Epithelial cell of esophagus (primary cell): ENCODE measurements around the gene AGBL1.

Source experiments
- DNase-seq: peaks from one replicate; pipeline ENCODE4 v3.0.0; 2010; ENCODE audit warnings: low read depth
- H3K4me3 ChIP-seq: 2 replicates; pipeline ENCODE4 v1.5.1; 2011; ENCODE audit warnings: mild to moderate bottlenecking, low read length, control low read depth
- TF ChIP-seq, protein P1 (sequence below): IDR thresholded peaks from 2 replicates; pipeline ENCODE4 v1.5.1; 2011; ENCODE audit warnings: low read depth, mild to moderate bottlenecking, low read length, control low read depth, inconsistent platforms; ENCODE audit not compliant: insufficient read depth; ENCODE audit errors: missing control alignments

The AGBL1 gene

DNA sequence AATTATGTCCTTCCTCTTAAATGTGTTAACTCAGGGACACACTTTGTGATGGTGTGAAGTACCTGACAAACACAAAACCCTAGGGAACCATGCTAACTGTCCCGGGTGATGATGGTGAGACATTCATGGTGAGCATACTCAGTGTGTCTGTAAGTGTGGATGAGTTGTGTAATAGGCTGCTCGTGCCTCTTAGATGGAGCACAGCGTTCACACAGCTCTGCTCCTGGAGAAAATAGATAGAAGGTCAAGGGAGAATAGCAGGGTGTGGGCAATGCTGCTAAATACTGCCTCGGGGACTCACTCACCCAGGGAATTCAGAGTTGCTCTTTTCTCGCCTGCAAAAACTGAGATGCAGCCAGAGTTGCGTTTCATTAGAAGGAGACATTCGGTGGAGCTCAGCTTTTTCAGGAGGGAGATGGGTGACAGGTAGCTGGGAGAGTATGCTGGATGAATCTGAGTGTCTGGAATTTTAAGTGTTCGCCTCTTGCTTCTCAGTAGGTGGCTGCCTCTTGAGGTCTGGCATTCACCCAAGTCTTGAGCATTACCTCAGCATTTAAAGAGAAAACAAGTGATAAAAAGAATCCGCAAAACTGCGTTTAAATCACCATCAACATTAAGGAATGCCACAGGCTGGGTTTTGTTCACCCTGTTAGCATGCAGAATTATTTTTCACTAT, 813.2 kb downstream of the AGBL1 start:
- TF ChIP-seq, protein P1, sequence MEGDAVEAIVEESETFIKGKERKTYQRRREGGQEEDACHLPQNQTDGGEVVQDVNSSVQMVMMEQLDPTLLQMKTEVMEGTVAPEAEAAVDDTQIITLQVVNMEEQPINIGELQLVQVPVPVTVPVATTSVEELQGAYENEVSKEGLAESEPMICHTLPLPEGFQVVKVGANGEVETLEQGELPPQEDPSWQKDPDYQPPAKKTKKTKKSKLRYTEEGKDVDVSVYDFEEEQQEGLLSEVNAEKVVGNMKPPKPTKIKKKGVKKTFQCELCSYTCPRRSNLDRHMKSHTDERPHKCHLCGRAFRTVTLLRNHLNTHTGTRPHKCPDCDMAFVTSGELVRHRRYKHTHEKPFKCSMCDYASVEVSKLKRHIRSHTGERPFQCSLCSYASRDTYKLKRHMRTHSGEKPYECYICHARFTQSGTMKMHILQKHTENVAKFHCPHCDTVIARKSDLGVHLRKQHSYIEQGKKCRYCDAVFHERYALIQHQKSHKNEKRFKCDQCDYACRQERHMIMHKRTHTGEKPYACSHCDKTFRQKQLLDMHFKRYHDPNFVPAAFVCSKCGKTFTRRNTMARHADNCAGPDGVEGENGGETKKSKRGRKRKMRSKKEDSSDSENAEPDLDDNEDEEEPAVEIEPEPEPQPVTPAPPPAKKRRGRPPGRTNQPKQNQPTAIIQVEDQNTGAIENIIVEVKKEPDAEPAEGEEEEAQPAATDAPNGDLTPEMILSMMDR = no peak
- H3K4me3 ChIP-seq = no peak overlapping the region
- peak; percentile 53 for DNase-seq

- TF ChIP-seq, protein P1 = no peak
- no peak for DNase-seq
- no peak overlapping the region for H3K4me3 ChIP-seq
Measured at GRCh38 chr15:86894269-86894668, 814.6 kb downstream of the AGBL1 start.

- no peak for DNase-seq
- H3K4me3 ChIP-seq = no peak overlapping the region
- TF ChIP-seq, protein P1 = no peak
Measured at GRCh38 chr15:86903642-86904421, 824.2 kb downstream of the AGBL1 start.

- no peak overlapping the region for H3K4me3 ChIP-seq
Measured at GRCh38 chr15:86905625-86906256, 826.1 kb downstream of the AGBL1 start.

DNA sequence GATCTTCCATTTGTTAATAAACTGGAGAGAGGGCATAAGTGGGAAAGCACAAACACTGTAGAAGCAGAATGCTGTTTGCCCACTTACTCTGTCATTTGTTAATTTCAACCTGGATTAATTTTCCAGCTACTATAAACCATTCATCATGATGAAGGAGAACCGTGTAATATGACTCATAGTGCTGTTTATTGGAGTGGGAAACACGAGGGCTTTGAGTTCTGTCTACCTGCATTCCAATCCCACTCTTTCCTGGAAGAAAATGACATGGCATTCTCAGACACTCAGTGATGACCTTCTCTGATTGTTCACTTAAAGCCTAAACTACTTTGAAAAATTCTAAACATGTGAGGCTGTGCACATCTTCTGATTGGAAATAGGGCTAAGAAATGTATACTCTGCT, 826.7 kb downstream of the AGBL1 start:
- TF ChIP-seq, protein P1 = no peak
- peak; percentile 19 for DNase-seq

More at GRCh38 chr15:86905625-86906256, 826.1 kb downstream of the AGBL1 start:
- TF ChIP-seq, protein P1 = no peak
- no peak for DNase-seq

DNA sequence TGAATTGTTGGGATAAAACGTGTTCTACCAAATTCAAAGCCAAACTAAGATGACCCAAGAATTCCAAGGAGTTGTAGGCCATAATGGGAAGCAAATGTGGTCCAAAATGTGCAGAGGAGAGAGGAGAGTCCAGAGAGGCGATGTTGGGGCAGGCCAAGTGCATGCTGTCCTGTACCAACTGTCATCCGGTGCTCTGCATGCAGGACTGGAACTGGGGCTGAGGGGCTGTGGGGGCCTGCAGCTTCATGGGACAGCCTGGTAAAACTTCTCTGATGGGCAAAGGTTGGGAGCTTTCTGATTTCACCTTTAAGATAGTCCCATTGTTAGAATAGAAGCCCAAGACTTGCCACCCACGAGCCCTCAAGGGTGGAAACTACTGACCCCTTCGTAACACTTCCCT, 831.4 kb downstream of the AGBL1 start:
- DNase-seq = no peak
- no peak overlapping the region for H3K4me3 ChIP-seq
- TF ChIP-seq, protein P1 = no peak

More for the DNA sequence above, 826.7 kb downstream of the AGBL1 start:
- no peak overlapping the region for H3K4me3 ChIP-seq
